Stimulated activated CD8-positive, alpha-beta memory T cell treated with anti-CD3 and anti-CD28 coated beads, Interleukin-12 subunit alpha, Interleukin-12 subunit beta, amount 100 ng/mL, for 4 hours (primary cell): ENCODE results near the gene FAM181A.

Source experiments
- DNase-seq: peaks from one replicate; pipeline ENCODE4 v3.0.0-alpha.2; 2020; ENCODE audit warnings: low read depth

Gene FAM181A

GRCh38 chr14:93978735-93979134 is 51.6 kb downstream of the FAM181A start:
- DNase-seq = no peak
